ENCODE measurements around the gene FRRS1L. TPM values are rescaled to one million over a fixed set of nuclear protein-coding genes. Genes with fewer than 3 reads are reported as not detected.
A peak's percentile ranks its signal among the peaks of the same experiment; 100 is the strongest.

FRRS1L gene
- total RNA-seq, 4 donors from 2014 or later: 0.05 to 0.42 TPM; not detected in 2

DNA sequence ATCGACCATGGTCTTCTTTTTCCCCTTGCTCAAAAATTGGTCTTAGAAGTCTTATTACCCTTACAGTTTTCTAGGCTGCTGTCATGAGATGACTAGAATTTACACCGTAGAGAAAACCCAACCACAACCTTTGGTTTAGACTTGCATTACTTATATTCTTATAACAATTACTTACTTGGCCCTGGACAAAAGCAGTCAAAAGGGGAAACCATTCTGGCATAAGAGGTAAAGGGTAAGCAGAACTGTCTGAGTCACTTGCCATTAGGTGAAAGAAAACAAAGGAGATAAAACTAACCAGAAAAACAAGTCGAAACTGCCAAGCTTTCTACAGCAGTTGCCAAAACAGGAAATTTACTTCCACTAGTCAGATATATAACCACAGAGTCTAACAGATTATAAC, 65.2 kb downstream of the FRRS1L start:
- DNase-seq (ENCODE audit: low spot score in 2 of 2): no peak
- Histone ChIP-seq H3K4me1 (peaks cover 63% of the 10 kb centered on the region), H3K9me3 (no peaks in the 10 kb centered on the region), H3K27me3 (no peaks in the 10 kb centered on the region), H3K4me3 (peak overlapping the region; percentile 2), H3K27ac (peak overlapping the region; percentile 67), H3K36me3 (no peaks in the 10 kb centered on the region)
- 30% methylated on average over 3 of the region's 3 CpGs for WGBS
- no peak for TF ChIP-seq EP300 (IDR thresholded peaks at IDR 0.05)
- no peak for TF ChIP-seq CTCF (IDR thresholded peaks at IDR 0.05)
- no peak for TF ChIP-seq POLR2AphosphoS5 (IDR thresholded peaks at IDR 0.05)
- no peak for TF ChIP-seq POLR2A (IDR thresholded peaks at IDR 0.05)

GRCh38 chr9:109101202-109101595, 65.8 kb downstream of the FRRS1L start:
- DNase-seq (ENCODE audit: low spot score in 2 of 2): no peak
- Histone ChIP-seq H3K36me3 (no peaks in the 10 kb centered on the region), H3K4me3 (no peak overlapping the region), H3K4me1 (peaks cover 63% of the 10 kb centered on the region), H3K27me3 (no peaks in the 10 kb centered on the region), H3K9me3 (no peaks in the 10 kb centered on the region), H3K27ac (peak overlapping the region; percentile 67)
- 60% methylated on average over 3 of the region's 3 CpGs for WGBS
- TF ChIP-seq POLR2AphosphoS5 (IDR thresholded peaks at IDR 0.05) (no peak), CTCF (IDR thresholded peaks at IDR 0.05) (no peak), EP300 (IDR thresholded peaks at IDR 0.05) (no peak), POLR2A (IDR thresholded peaks at IDR 0.05) (no peak)

- TF ChIP-seq CTCF (IDR thresholded peaks at IDR 0.05): no peak
- no peak for TF ChIP-seq EP300 (IDR thresholded peaks at IDR 0.05)
- no peak for TF ChIP-seq POLR2A (IDR thresholded peaks at IDR 0.05)
- TF ChIP-seq POLR2AphosphoS5 (IDR thresholded peaks at IDR 0.05): no peak
- peak overlapping the region; percentile 67 for H3K27ac ChIP-seq
- no peaks in the 10 kb centered on the region for H3K27me3 ChIP-seq
- WGBS: 92% methylated on average over 3 of the region's 3 CpGs
- no peak overlapping the region for H3K4me3 ChIP-seq
- no peak for DNase-seq (ENCODE audit: low spot score in 2 of 2)
- no peaks in the 10 kb centered on the region for H3K9me3 ChIP-seq
- H3K4me1 ChIP-seq: peaks cover 63% of the 10 kb centered on the region
- H3K36me3 ChIP-seq: no peaks in the 10 kb centered on the region
These were observed 66.4 kb downstream of the FRRS1L start for GRCh38 chr9:109100543-109101201.

DNA sequence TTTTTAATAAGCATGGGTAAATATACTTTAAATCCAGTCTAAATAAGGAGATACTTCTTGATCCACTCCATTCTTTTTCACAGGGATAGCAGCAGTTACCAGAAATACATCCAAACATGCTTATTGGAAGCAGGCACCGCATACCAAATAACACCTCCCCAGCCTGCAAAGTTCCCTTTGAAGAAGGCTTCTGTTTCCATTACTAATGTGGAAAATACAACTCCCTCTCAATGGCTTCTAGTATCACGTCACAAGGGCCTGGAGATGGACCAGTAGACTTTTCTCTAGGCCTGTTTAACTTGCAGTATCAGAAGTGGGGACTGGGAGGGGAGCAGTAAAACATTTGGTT, 68.1 kb downstream of the FRRS1L start:
- Histone ChIP-seq H3K4me1 (peaks cover 63% of the 10 kb centered on the region), H3K36me3 (no peaks in the 10 kb centered on the region), H3K27ac (peak overlapping the region; percentile 49), H3K9me3 (no peaks in the 10 kb centered on the region), H3K27me3 (no peaks in the 10 kb centered on the region), H3K4me3 (no peak overlapping the region)
- DNase-seq (ENCODE audit: low spot score in 2 of 2): no peak
- TF ChIP-seq CTCF (IDR thresholded peaks at IDR 0.05) (no peak), POLR2AphosphoS5 (IDR thresholded peaks at IDR 0.05) (no peak), EP300 (IDR thresholded peaks at IDR 0.05) (no peak), POLR2A (IDR thresholded peaks at IDR 0.05) (no peak)
- 25% methylated on average over 2 of the region's 2 CpGs for WGBS

GRCh38 chr9:109098171-109098959, 68.7 kb downstream of the FRRS1L start:
- H3K4me1 ChIP-seq: peaks cover 62% of the 10 kb centered on the region
- TF ChIP-seq POLR2AphosphoS5 (IDR thresholded peaks at IDR 0.05) (no peak), CTCF (IDR thresholded peaks at IDR 0.05) (peak in 1 of 2 donors; percentile 18), EP300 (IDR thresholded peaks at IDR 0.05) (no peak), POLR2A (IDR thresholded peaks at IDR 0.05) (no peak)
- no peaks in the 10 kb centered on the region for H3K36me3 ChIP-seq
- H3K27me3 ChIP-seq: no peaks in the 10 kb centered on the region
- H3K9me3 ChIP-seq: no peaks in the 10 kb centered on the region
- DNase-seq (ENCODE audit: low spot score in 2 of 2): no peak
- H3K27ac ChIP-seq: peak overlapping the region; percentile 49
- no peak overlapping the region for H3K4me3 ChIP-seq
- WGBS: 33% methylated on average over 4 of the region's 4 CpGs
